WTC11 (cell line): ENCODE measurements around the gene USP17L18.
"Not testable (repeated sequence)": the region's sequence is repeated elsewhere in the genome, so short reads cannot be mapped to it uniquely, and the experiment has no call there.

ENCODE experiments used
- CTCF ChIP-seq: fragments of 200-600 bp; IDR thresholded peaks from 2 replicates; pipeline ENCODE4 v1.8.0; 2022; ENCODE audit warnings: antibody characterized with exemption
- GABPB1 ChIP-seq: sonication (generic); formaldehyde crosslinking; IDR thresholded peaks from 2 replicates; pipeline ENCODE4 v1.8.1; 2023; ENCODE audit warnings: mild to moderate bottlenecking, missing genetic modification reagents
- MLX ChIP-seq: sonication (generic); formaldehyde crosslinking; IDR thresholded peaks from 2 replicates; pipeline ENCODE4 v1.8.1; 2023; ENCODE audit warnings: mild to moderate bottlenecking, missing genetic modification reagents, moderate library complexity
- SP1 ChIP-seq: sonication (generic); formaldehyde crosslinking; conservative IDR thresholded peaks from 2 replicates; pipeline ENCODE4 v1.8.1; 2022; ENCODE audit warnings: missing genetic modification reagents
- TCF7 ChIP-seq: sonication (generic); formaldehyde crosslinking; IDR thresholded peaks from 2 replicates; pipeline ENCODE4 v1.8.0; 2022; ENCODE audit warnings: mild to moderate bottlenecking, low read depth, missing genetic modification reagents, moderate library complexity
- TEAD1 ChIP-seq: sonication (generic); formaldehyde crosslinking; IDR thresholded peaks from 2 replicates; pipeline ENCODE4 v1.8.0; 2022; ENCODE audit warnings: mild to moderate bottlenecking, missing genetic modification reagents
- ZNF416 ChIP-seq: fragments of 250-450 bp; sonication (Bioruptor Pico); IDR thresholded peaks from 2 replicates; pipeline ENCODE4 v1.9.0; 2021; ENCODE audit warnings: mild to moderate bottlenecking, inconsistent platforms

GRCh38 chr4:9215105-9215504, 33.3 kb upstream of the USP17L18 start, which contains the start of gene USP17L11:
- TF ChIP-seq GABPB1; SP1 (CRISPR knock-in tag); MLX (CRISPR knock-in tag); CTCF; TCF7 (CRISPR knock-in tag); TEAD1 (CRISPR knock-in tag); ZNF416 (CRISPR knock-in tag): not testable (repeated sequence)
